GM12873 (cell line): ENCODE data around the gene TMPRSS11A.

Experiments
- TF ChIP-seq, protein P1 (sequence below): IDR thresholded peaks from 2 replicates; pipeline ENCODE4 v1.5.1; 2012; ENCODE audit warnings: low read depth, mild to moderate bottlenecking, moderate library complexity, low read length, control low read depth; ENCODE audit not compliant: insufficient read depth; ENCODE audit errors: missing control alignments

Gene TMPRSS11A, protein sequence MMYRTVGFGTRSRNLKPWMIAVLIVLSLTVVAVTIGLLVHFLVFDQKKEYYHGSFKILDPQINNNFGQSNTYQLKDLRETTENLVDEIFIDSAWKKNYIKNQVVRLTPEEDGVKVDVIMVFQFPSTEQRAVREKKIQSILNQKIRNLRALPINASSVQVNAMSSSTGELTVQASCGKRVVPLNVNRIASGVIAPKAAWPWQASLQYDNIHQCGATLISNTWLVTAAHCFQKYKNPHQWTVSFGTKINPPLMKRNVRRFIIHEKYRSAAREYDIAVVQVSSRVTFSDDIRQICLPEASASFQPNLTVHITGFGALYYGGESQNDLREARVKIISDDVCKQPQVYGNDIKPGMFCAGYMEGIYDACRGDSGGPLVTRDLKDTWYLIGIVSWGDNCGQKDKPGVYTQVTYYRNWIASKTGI

DNA sequence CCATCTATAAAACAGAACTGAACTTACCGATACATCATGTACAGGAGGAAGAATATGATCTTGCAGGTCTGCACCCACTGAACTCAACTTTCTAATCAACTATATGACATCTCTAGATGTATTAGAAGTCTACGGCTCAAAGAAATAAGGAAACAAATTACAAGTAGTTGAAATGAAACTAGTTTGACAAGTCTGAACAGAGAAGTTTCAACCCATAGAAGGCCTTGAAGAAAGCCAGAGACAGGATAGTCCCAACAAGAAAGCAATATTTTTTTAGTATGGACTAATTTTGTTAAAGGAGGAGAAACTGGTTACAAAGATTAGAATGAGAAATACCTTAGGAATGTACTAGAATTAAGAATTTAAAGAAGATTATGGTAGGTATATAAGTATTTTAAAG lies at the start of gene TMPRSS11A:
TSS of gene TMPRSS11A (minus strand) at position 138 of the 400 bp plus-strand sequence. CDS start at position 38, 100 bp downstream.
- TF ChIP-seq, protein P1, sequence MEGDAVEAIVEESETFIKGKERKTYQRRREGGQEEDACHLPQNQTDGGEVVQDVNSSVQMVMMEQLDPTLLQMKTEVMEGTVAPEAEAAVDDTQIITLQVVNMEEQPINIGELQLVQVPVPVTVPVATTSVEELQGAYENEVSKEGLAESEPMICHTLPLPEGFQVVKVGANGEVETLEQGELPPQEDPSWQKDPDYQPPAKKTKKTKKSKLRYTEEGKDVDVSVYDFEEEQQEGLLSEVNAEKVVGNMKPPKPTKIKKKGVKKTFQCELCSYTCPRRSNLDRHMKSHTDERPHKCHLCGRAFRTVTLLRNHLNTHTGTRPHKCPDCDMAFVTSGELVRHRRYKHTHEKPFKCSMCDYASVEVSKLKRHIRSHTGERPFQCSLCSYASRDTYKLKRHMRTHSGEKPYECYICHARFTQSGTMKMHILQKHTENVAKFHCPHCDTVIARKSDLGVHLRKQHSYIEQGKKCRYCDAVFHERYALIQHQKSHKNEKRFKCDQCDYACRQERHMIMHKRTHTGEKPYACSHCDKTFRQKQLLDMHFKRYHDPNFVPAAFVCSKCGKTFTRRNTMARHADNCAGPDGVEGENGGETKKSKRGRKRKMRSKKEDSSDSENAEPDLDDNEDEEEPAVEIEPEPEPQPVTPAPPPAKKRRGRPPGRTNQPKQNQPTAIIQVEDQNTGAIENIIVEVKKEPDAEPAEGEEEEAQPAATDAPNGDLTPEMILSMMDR, result no peak

DNA sequence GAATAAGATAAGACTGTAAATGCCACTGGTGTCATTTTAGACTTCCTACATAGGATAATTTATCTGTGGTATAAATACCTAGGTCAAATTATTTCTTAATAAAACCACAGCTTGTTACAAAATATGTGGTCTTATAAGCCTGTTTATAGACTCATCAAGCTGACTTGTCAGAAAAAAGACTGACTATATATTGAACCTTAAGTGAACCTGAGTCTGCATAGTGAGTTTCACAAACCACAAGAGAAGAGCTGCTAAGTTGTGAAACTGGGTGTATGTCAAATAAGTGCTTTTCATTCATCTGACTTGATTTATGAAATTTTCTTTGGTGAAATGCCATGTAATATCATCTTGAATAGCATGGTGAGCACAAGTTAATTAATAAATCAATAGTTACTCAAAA lies 48.4 kb upstream of the TMPRSS11A start:
- TF ChIP-seq, protein P1, result no peak

DNA sequence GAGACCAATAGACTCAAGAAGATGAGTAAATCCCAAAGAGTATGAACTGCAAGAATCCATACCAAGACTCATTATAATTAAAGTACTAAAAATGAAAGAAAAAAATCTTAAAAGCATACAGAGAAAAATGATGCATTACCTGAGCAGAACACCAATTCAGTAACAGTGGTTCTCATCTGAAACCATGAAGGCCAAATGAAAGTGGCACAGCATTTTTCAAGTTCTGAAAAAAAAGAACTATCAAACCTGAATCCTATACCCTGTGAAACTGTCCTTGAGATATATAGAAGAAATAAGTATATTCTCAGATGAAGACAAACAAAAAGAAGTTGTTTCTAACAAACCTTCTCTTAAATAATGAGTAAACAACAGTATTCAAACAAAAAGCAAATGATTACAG lies 39.6 kb upstream of the TMPRSS11A start:
- TF ChIP-seq, protein P1, result no peak

DNA sequence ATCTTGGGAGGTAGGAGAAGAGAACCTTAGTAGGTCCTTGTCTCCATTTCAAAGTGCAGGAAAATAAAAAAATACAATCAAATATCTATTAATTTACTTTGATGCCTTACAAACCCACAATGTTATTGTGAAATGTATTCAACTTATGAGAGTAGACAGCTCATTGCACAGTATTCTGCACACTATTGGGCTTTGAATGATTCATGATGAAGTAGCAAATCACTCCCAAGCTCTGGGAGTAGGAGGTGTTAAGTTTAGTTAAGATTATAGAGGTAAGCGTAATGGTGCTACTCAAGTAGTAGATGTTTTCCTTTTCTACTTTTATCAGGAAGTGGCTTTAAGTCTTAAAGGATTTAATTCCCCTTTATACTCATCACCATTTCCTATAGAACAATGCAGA lies 32.8 kb upstream of the TMPRSS11A start:
- TF ChIP-seq, protein P1, result no peak

DNA sequence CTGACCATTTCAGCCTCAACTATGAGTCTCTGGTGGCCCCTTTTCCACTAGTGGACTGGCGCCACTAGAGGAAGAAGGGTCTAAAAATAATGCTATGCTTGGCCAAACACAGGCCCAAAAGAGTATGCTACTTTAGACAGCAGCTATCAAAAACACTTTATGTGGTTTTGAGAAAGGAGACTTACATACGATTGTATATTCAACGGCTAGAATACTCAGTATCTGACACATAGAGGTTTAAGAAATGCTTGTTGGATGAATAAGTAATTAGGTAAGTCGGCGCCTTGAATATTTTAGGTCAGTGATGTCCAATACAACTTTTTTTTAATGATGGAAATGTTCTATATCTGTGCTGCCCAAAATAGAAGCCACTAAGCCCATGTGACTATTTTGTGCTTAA lies 25.7 kb upstream of the TMPRSS11A start:
- TF ChIP-seq, protein P1, result no peak

DNA sequence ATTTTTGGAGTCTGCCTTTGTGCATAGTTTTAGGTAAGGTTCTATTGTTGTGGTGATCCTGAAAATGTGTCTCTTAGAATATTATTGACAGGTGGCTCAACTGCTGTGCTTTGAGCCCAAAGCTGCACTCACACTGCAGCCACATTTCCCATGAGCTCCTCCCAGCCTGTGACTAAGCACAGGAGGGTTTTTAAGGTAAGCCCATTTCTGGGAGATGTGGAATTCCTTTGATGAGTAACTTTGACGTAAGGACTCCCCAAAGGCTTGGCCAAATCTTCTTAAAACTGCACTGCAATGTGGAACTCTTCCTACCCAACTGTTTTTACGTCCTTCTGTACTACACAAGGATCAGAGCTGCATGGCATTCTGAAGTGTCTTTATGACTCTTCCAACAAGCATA lies 20.0 kb upstream of the TMPRSS11A start:
- TF ChIP-seq, protein P1, result no peak

DNA sequence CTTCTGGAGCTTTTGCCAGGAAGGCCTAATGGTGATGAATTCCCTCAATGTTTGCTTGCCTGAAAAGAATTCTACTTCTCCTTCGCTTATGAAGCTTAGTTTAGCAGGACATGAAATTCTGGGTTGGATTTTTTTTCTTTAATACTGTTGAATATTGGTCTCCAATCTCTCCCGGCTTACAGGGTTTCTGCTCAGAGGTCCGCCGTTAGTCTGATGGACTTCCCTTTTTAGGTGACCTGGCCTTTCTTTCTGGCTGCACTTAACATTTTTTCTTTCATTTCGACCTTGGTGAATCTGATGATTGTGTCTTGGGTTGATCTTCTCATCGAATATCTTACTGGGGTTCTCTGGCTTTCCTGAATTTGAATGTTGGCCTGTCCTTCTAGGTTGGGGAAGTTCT lies 17.2 kb upstream of the TMPRSS11A start:
- TF ChIP-seq, protein P1, result no peak
